ENCODE measurements around the gene RORC.

DNA sequence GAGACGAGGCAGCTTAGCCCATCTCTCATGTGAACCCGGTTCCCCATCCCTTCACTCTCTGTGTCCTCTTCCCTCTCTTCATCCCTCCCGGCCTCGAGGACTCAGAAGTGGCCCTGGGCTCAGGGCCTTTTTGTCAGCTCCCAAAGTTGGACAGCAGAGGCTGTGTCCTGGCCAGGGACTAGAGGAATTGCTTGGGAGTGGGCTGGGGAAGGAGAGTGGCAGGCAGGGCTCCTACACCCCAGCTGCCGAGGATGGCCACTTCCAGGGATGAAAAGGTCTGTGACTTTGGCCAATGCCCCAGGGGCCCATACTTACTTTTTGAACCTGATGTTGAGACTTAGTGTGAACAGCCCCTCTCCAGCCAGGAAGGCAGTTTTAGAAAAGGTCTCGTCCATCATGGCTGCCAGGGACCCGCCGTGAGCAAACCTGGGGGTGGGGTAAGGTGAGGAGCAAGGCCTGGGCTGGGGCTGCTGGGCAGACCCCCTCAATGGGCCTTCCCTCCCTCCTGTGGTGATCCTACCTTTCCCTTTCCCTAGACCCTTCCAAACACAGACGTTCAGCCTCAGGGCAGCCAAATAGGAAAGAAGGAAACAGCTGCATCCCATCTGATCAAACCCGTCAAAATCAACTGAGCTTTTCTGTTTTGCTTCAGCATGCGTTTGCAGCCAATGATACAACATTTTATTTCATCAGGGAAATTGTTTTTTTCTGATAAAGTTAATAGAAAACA lies 16.4 kb upstream of the RORC start:
- TF ChIP-seq, protein P1, sequence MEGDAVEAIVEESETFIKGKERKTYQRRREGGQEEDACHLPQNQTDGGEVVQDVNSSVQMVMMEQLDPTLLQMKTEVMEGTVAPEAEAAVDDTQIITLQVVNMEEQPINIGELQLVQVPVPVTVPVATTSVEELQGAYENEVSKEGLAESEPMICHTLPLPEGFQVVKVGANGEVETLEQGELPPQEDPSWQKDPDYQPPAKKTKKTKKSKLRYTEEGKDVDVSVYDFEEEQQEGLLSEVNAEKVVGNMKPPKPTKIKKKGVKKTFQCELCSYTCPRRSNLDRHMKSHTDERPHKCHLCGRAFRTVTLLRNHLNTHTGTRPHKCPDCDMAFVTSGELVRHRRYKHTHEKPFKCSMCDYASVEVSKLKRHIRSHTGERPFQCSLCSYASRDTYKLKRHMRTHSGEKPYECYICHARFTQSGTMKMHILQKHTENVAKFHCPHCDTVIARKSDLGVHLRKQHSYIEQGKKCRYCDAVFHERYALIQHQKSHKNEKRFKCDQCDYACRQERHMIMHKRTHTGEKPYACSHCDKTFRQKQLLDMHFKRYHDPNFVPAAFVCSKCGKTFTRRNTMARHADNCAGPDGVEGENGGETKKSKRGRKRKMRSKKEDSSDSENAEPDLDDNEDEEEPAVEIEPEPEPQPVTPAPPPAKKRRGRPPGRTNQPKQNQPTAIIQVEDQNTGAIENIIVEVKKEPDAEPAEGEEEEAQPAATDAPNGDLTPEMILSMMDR (IDR thresholded peaks at IDR 0.05): no peak
- TF ChIP-seq POLR2AphosphoS5 (IDR thresholded peaks at IDR 0.05): no peak
